Epithelial cell of proximal tubule (primary cell): ENCODE measurements around the gene RHOD. TPM values are rescaled to one million over a fixed set of nuclear protein-coding genes. Genes with fewer than 3 reads are reported as not detected.

Experiments used
- DNase-seq: peaks from one replicate; pipeline ENCODE4 v3.0.0-alpha.2; 2011; ENCODE audit warnings: low read depth
- H3K4me3 ChIP-seq: 2 replicates; pipeline ENCODE4 v1.5.1; 2011; ENCODE audit warnings: low read depth, mild to moderate bottlenecking, low read length
- CTCF ChIP-seq: conservative IDR thresholded peaks from 2 replicates; pipeline ENCODE4 v1.5.1; 2012; ENCODE audit warnings: low read depth, mild to moderate bottlenecking, low read length
- total RNA-seq: library from RNA; depleted of rRNA; stranded (reverse); fragments of >200 nt; gene quantifications from 2 replicates; pipeline ENCODE4 v1.2.3, GENCODE V29; 2015

Gene RHOD
- total RNA-seq, 1 donor from 2014 or later, result 51.4 TPM

GRCh38 chr11:67118181-67118766 is 61.6 kb downstream of the RHOD start:
- TF ChIP-seq CTCF, result no peak
- DNase-seq, result no peak
- peak overlapping the region; percentile 50 for H3K4me3 ChIP-seq

- H3K4me3 ChIP-seq, result peak within 1 kb of the TSS; percentile 98
- TF ChIP-seq CTCF, result no peak
- peak; percentile 45 for DNase-seq
Observed at GRCh38 chr11:67118801-67119584, 62.3 kb downstream of the RHOD start, which contains the start of gene KDM2A. Gene KDM2A, plus strand, starts transcription at chr11:67119263. Its CDS starts 2,054 bp downstream, at chr11:67121317.

- peak overlapping the region; percentile 98 for H3K4me3 ChIP-seq
- peak; percentile 13 for TF ChIP-seq CTCF
- no peak for DNase-seq
Observed at GRCh38 chr11:67119585-67120391, 63.1 kb downstream of the RHOD start.

GRCh38 chr11:67120456-67120855 is 63.8 kb downstream of the RHOD start:
- no peak for DNase-seq
- peak overlapping the region; percentile 98 for H3K4me3 ChIP-seq
- no peak for TF ChIP-seq CTCF

- H3K4me3 ChIP-seq, result peak overlapping the region; percentile 98
- DNase-seq, result no peak
- no peak for TF ChIP-seq CTCF
Observed at GRCh38 chr11:67120881-67121710, 64.4 kb downstream of the RHOD start.

Other genes with a start within 250 kb of the RHOD start
- gene RCE1, start 213.4 kb upstream of the RHOD start, total RNA-seq, result 41.7 and 42.9 TPM in 2 replicates
- 37.9 and 50.5 TPM in 2 replicates for gene LRFN4, start 199.8 kb upstream of the RHOD start, total RNA-seq
- gene PC, start 98.5 kb upstream of the RHOD start, total RNA-seq, result 4.7 and 10.6 TPM in 2 replicates
- not detected in 2 replicates for gene C11orf86, start 81.5 kb upstream of the RHOD start, total RNA-seq
- 0.43 and 0.58 TPM in 2 replicates for gene SYT12, start 33.7 kb upstream of the RHOD start, total RNA-seq
- 28.5 and 34.1 TPM in 2 replicates for gene KDM2A, start 62.4 kb downstream of the RHOD start, total RNA-seq
- 46.8 and 66.4 TPM in 2 replicates for gene GRK2, start 209.6 kb downstream of the RHOD start, total RNA-seq
- gene ANKRD13D, start 232.5 kb downstream of the RHOD start, total RNA-seq, result 31.6 and 32.3 TPM in 2 replicates
- gene SSH3, start 246.7 kb downstream of the RHOD start, total RNA-seq, result 28.4 and 30.4 TPM in 2 replicates